ENCODE results near the gene HSD17B2. TPM values are rescaled to one million over a fixed set of nuclear protein-coding genes. Genes with fewer than 3 reads are reported as not detected.
"Not testable (repeated sequence)": the region's sequence is repeated elsewhere in the genome, so short reads cannot be mapped to it uniquely, and the experiment has no call there.

HSD17B2 gene
- total and polyA plus RNA-seq, 7 donors = 0.16 to 0.19 TPM; not detected in 5

- no peak for DNase-seq
- H3K4me3 ChIP-seq = no peak overlapping the region
- no peaks in the 10 kb centered on the region for H3K36me3 ChIP-seq (ENCODE audit: insufficient read depth in 1 of 2, low read depth in 1 of 2)
- no peak for ATAC-seq
- H3K27ac ChIP-seq = no peak overlapping the region
- no peaks in the 10 kb centered on the region for H3K9me3 ChIP-seq
- 89 to 93% (median 89%) methylated on average over 8 of the region's 8 CpGs for WGBS, 3 donors
- H3K4me1 ChIP-seq = no peaks in the 10 kb centered on the region
- H3K27me3 ChIP-seq (ENCODE audit: insufficient read depth in 3 of 3, low read length in 2 of 3) = peaks cover 0 to 7% (median 0%) of the 10 kb centered on the region in 3 donors
- intact Hi-C loops (cut with DNase I) = no loop called here
- no peak for TF ChIP-seq CTCF (IDR thresholded peaks at IDR 0.05)
These were observed 70.1 kb downstream of the HSD17B2 start for GRCh38 chr16:82105107-82105506.

DNA sequence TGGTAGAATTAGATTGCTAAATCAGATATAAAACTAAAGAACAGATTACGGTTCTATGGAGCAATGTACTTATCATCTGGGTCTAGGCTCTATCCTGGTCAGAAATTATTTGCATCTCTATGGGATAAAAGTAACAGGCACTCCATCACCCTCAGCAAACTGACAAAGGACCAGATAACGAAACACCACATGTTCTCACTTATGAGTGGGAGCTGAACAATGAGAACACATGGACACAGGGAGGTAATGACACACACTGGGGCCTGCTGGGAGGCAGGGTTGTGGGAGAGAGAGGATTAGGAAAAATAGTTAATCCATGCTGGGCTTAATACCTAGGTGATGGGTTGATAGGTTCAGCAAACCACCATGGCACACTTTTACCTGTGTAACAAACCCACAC, 73.0 kb downstream of the HSD17B2 start:
- ATAC-seq = no peak
- intact Hi-C loops (cut with DNase I) = no loop called here

DNA sequence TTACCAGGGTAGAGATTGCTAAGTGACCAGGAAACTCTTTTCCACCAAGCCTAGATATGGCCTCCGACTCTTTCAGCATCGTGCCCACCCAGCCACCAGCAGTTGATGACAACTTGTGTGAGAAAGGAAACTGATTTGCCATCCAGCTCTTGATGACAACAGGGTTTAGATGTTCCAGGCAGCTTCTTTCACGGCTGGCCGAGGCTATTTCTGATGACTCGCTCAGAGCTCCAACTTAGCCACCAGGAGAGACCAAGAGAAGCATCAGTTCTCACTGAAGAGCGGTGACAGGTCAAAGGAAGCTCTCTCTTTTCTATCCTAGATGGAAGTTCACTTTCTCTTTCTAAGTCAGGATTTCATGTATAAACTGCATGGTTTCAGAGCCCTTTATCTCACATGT, 73.7 kb downstream of the HSD17B2 start:
- no peak for ATAC-seq
- intact Hi-C loops (cut with DNase I) = no loop called here
- 86 to 88% (median 87%) methylated on average over 6 of the region's 6 CpGs for WGBS, 3 donors
- TF ChIP-seq CTCF (IDR thresholded peaks at IDR 0.05) = no peak
- Histone ChIP-seq H3K27me3 (ENCODE audit: insufficient read depth in 3 of 3, low read length in 2 of 3) (peaks cover 0 to 7% (median 0%) of the 10 kb centered on the region in 3 donors), H3K9me3 (no peaks in the 10 kb centered on the region), H3K36me3 (ENCODE audit: insufficient read depth in 1 of 2, low read depth in 1 of 2) (no peaks in the 10 kb centered on the region), H3K4me1 (no peaks in the 10 kb centered on the region), H3K4me3 (no peak overlapping the region), H3K27ac (no peak overlapping the region)
- no peak for DNase-seq

More for the DNA sequence above, 73.0 kb downstream of the HSD17B2 start:
- Histone ChIP-seq H3K27me3 (ENCODE audit: insufficient read depth in 3 of 3, low read length in 2 of 3) (peaks cover 0 to 7% (median 0%) of the 10 kb centered on the region in 3 donors), H3K4me3 (no peak overlapping the region), H3K9me3 (no peaks in the 10 kb centered on the region), H3K27ac (no peak overlapping the region), H3K4me1 (no peaks in the 10 kb centered on the region), H3K36me3 (ENCODE audit: insufficient read depth in 1 of 2, low read depth in 1 of 2) (no peaks in the 10 kb centered on the region)
- no peak for DNase-seq
- no peak for TF ChIP-seq CTCF (IDR thresholded peaks at IDR 0.05)
- WGBS, 3 donors = 81 to 86% (median 82%) methylated on average over 2 of the region's 2 CpGs

DNA sequence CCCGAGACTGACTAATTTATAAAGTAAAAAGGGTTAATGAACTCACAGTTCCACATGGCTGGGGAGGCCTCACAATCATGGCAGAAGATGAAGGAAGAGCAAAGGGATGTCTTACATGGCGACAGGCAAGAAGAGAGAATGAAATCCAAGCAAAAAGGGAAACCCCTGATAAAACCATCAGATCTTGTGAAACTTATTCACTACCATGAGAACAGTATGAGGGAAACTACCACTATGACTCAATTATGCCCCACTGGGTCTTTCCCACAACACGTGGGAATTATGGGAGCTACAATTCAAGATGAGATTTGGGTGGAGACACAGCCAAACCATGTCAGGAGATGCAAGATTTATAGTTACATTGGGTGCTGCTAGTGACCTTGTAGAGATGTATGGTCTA, 74.2 kb downstream of the HSD17B2 start:
- H3K4me1 ChIP-seq; H3K36me3 ChIP-seq (ENCODE audit: insufficient read depth in 1 of 2, low read depth in 1 of 2); intact Hi-C loops (cut with DNase I); H3K4me3 ChIP-seq; DNase-seq; H3K27me3 ChIP-seq (ENCODE audit: insufficient read depth in 3 of 3, low read length in 2 of 3); H3K27ac ChIP-seq; H3K9me3 ChIP-seq; ATAC-seq: not testable (repeated sequence)
- 65 to 70% (median 68%) methylated on average over 3 of the region's 3 CpGs for WGBS, 3 donors

GRCh38 chr16:82111944-82112343, 76.9 kb downstream of the HSD17B2 start:
- Histone ChIP-seq H3K4me3 (no peak overlapping the region), H3K27me3 (ENCODE audit: insufficient read depth in 3 of 3, low read length in 2 of 3) (peaks cover 0 to 7% (median 0%) of the 10 kb centered on the region in 3 donors), H3K27ac (no peak overlapping the region), H3K4me1 (no peaks in the 10 kb centered on the region), H3K36me3 (ENCODE audit: insufficient read depth in 1 of 2, low read depth in 1 of 2) (no peaks in the 10 kb centered on the region), H3K9me3 (no peaks in the 10 kb centered on the region)
- no peak for DNase-seq
- 60 to 64% (median 62%) methylated on average over 2 of the region's 2 CpGs for WGBS, 3 donors
- no peak for ATAC-seq
- TF ChIP-seq CTCF (IDR thresholded peaks at IDR 0.05) = no peak
- intact Hi-C loops (cut with DNase I) = no loop called here

Measured in psoas muscle (tissue), 8 donors.